Limb (tissue), 2 donors: Measurements from ENCODE around the gene INMT.

ENCODE experiments used
- DNase-seq, 2 donors: peaks; one replicate each; pipeline ENCODE4 v3.0.0-alpha.2; 2016; ENCODE audit errors: extremely low spot score in 2 of 2

The INMT gene

GRCh38 chr7:30727061-30727945 is 24.6 kb upstream of the INMT start:
- no peak for DNase-seq

DNA sequence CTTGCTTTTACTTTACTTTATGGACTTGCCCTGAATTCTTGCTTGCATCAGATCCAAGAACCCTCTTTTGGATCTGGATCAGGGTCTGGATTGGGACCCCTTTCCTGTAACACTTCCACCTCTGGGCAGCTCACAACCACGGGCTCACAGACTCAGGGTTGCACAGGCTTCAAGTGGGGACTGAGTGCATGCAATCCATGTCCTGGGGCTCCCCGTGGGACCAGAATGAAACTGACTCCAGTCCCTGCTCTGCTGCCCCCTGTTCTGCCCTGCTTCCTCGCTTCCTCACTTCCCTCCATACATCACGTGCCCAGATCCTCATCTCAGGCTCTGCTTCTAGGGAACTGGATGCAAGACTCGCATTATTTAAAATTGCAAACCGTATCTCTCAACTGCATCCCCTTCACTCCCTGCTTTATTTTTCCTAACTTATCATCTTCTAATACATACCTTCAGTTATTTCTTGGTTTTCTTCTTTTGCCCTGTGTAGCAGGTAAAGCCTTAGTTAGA is 23.3 kb upstream of the INMT start:
- DNase-seq: no peak

DNA sequence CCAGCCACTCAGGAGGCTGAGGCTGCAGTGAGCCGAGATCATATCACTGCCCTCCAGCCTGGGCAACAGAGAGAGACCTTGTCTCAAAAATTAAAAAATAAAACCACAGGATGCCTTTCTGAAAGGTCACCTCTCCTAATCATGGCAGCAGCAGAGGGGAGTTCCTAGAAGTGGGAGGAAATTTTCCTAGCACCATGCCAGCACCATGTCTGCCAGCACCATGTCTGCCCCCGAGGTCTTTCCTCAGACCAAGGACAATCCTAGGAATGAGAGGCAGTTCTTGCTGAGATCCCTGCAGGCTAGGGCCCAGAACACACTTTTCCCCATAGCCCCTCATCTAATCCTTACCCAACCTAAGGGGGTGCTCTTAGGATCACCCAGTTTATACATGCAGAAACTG is 22.3 kb upstream of the INMT start:
- DNase-seq: no peak

- DNase-seq: no peak
Observed at GRCh38 chr7:30730097-30730496, 21.8 kb upstream of the INMT start.

DNA sequence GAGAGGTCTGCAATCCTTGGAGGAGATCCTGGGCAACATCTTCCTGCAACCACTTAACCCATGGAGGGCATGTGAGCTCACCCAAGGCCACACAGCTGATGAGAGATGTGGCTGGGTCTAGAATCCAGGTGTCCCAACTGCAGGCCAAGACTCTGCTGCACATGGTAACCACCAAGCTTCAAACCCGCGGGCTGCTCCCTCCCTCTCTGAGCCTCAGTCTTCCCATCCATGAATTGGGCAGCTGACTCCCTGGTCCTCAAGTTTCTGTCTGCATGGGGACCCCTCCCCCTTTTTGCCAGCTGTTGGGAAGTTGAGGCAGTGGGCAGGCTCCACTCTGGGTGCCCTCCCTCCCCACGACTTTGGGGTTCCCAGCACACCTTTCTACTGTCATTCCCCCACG is 20.9 kb upstream of the INMT start:
- no peak for DNase-seq

DNA sequence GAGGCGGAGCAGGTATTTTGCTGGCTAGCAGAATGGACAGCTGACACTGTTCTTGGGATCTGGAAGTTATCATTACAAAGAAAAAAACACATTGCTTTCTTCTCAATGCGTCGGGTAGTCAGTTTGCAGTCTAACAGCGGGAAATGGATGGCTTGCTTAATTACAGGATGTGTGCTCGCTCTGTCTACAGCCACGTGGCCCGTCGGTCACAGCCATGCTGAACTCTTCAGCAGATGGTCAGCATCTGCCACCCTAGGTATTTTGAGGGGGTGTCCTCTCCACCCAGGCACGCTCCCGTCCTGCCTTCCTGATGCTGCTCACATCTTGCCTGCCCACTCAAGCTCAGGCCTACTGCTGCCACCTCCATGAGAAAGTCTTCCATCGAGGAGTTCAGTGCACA is 20.4 kb upstream of the INMT start:
- DNase-seq: no peak

DNA sequence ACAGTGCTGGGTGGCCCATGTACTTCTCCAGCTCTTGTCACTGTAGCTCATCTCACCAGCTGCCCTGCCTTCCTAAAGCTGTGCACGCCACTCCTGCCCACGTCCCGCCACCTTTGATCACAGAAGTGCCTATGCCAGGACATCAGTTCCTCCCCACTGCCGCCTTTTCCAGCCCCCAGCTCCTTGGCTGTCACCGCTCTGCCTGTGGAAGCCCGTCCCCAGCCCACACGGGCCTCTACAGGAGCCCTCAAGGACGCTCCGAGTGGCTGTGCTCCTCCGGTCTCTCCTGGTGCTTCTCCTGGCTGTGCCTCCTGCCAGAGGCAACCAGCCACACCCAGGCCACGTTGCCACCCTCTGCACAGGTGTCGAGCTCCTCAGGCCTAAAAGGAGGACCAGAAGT is 19.3 kb upstream of the INMT start:
- no peak for DNase-seq

GRCh38 chr7:30733216-30733615 is 18.7 kb upstream of the INMT start:
- no peak for DNase-seq

GRCh38 chr7:30733691-30734090 is 18.2 kb upstream of the INMT start:
- no peak for DNase-seq

- DNase-seq: no peak
Observed at GRCh38 chr7:30734497-30734896, 17.4 kb upstream of the INMT start.

DNA sequence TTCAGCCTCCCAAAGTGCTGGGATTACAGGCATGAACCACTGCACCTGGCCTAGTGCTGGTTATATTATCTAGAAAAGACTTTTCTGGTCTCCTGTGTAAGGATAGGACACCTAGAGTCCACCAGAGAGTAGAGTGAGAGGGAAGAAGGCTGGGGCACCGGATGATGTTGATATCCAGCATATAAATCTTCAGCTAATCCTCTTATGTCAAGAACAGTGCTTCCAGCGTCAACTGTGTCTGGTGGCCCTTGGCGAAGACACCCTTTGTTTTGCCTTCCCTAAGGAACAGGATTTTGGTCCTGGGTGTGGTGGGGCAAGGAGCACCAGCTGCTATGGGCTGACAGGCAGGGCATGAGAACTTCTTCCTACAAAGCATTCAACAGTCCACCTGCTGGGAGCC is 16.3 kb upstream of the INMT start:
- no peak for DNase-seq

DNA sequence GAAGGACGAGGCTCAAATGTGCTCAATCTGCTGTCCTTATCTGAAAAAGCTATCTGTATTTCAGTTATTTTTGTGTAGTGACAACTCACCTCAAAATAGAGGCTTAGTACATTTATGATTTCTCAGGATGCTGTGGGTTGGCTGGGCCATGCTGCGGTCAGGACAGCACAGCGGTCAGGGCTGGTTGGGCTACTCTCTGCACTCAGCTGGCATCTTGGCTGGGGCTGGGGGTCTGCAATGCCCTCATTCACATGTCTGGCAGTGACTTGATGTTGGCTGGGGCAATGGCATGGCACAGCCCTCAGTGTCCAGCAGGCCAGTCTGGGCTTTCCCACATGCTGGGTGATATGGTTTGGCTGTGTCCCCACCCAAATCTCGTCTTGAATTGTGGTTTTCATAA is 15.6 kb upstream of the INMT start:
- no peak for DNase-seq

GRCh38 chr7:30738026-30738915 is 13.7 kb upstream of the INMT start:
- DNase-seq: no peak

DNA sequence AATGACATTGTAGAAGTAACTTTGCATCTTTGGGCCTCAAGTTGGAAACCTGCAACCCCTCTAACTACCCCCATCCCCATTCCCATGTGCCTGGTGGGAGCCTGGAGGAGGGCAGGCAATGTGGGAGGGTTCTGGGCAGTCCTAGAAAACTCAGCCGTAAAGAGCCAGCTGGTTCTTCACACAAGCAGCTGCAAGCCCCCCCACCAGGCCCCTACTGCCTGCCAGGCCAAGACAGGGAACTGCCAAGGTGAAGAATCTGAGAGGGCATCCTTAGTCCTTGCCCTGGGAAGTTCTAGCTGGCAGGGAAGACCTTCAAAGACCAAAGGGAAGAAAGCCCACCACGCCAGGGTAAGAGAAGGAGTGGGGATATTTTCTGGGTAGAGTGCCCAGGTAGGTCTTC is 12.2 kb upstream of the INMT start:
- no peak for DNase-seq

DNA sequence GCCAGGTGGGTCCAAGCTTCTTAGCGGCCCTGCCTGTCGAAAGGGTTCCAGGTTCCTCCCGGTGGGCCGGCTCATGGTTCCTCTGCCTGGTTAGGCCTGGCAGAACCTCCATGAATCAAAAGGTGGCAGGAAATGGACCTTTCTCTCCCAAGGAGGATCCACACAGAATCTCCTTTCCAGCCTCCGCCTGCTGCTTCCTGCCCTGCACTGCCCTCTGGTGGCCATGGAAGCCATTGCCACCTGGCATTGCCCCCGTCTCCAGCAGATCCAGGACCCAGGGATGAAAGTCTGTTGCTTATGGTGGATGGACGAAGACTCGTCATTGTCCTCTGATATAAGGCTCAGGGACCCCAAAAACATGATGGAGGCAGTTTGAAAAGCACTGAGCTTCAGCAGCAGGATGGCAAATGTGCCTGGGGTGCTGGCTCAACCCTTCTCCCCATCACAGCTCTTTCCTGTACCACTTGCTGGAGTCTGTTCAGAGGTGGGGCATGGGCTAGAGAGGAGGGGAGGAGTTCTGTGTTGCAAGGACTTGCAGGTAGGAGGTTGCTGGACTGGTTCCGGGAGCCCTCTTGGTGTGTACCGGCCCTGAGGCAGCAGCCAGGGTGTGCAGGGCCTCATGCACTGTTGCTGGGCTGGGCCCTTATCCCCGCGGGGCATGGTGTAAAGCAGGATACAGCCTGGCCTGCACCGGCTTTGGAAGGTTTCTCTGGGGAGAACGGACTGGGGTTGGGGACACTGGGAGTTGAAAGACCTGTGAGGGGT is 11.3 kb upstream of the INMT start:
- peak; percentile 75 to 87 for DNase-seq

GRCh38 chr7:30741289-30741688 is 10.6 kb upstream of the INMT start:
- DNase-seq: no peak

GRCh38 chr7:30743371-30744074 is 8.4 kb upstream of the INMT start:
- peak; percentile 7 to 47 for DNase-seq

- no peak for DNase-seq
Observed at GRCh38 chr7:30744075-30744417, 7.9 kb upstream of the INMT start.

DNA sequence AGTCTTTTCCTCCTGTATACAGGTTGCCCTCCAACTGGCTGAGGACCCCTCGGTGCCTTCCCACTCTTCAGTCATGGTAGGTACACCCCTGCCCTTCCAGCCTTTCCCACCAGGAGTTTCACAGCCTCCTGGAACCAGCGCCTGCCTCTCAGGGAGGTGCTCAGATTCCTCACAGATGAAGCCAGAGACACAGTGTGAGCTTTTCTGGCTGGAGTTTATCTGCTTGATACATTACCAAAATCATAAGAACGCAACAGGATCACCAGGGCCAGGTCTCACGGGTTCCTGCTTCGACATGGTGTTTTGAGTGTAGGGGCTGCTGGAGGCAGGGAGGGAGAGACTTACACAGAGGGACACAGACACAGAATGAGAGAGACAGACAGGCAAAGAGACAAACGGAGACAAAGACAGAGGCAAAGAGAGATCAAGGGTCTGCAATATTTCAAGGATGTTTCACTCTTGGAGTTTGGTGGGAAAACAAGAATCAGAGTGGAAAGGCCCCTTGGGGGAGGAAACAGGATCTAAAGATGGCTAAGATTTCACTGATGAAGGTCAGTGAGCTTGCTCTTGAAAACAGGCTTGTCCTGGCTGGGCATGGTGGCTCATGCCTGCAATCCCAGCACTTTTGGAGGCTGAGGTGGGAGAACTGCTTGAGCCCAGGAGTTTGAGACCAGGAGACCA is 6.5 kb upstream of the INMT start:
- no peak for DNase-seq

GRCh38 chr7:30750010-30750409 is 1.9 kb upstream of the INMT start:
- no peak for DNase-seq
